Measurements from ENCODE around the gene ARHGAP23. TPM values are rescaled to one million over a fixed set of nuclear protein-coding genes. Genes with fewer than 3 reads are reported as not detected.

The ARHGAP23 gene
- total RNA-seq, 1 experiment from 2014 or later, result 97.9 TPM

GRCh38 chr17:38424297-38424972 lies 3.8 kb upstream of the ARHGAP23 start:
- Histone ChIP-seq H3K23ac (ENCODE audit: insufficient read length, low read depth, low read length) (no peak overlapping the region), H3K14ac (ENCODE audit: insufficient read depth, low read length) (no peak overlapping the region), H4K91ac (ENCODE audit: insufficient read length, low read depth, low read length) (no peak overlapping the region), H3K23me2 (ENCODE audit: insufficient read length, low read depth, low read length, poor library complexity, severe bottlenecking) (peaks cover 19% of the 10 kb centered on the region), H3K56ac (ENCODE audit: insufficient read length, low read depth, low read length) (no peak overlapping the region), H2BK12ac (ENCODE audit: insufficient read length, low read depth, low read length) (no peak overlapping the region), H3K79me2 (ENCODE audit: insufficient read depth, low read length) (peaks cover 1% of the 10 kb centered on the region; the same call in 1 of the 2 replicates), H2AK5ac (ENCODE audit: insufficient read length, low read length) (no peak overlapping the region), H3K27ac (ENCODE audit: insufficient read length, low read depth, low read length) (no peak overlapping the region), H3K27me3 (ENCODE audit: insufficient read depth, low read length) (peaks cover 3% of the 10 kb centered on the region; the same call in 1 of the 2 replicates), H2BK5ac (ENCODE audit: insufficient read length, low read length) (no peak overlapping the region), H4K5ac (ENCODE audit: insufficient read length, low read depth, low read length) (no peak overlapping the region), H3K4me1 (ENCODE audit: insufficient read depth, low read length) (peaks cover 23% of the 10 kb centered on the region; the same call in 1 of the 2 replicates), H3K9me3 (ENCODE audit: control insufficient read depth, low read depth, low read length) (no peaks in the 10 kb centered on the region), H2BK20ac (ENCODE audit: low read depth, low read length, poor library complexity, severe bottlenecking) (no peak overlapping the region), H3K4ac (ENCODE audit: low read depth, low read length) (no peak overlapping the region), H3K4me2 (ENCODE audit: insufficient read depth, insufficient read length, low read length) (no peak overlapping the region), H3T11ph (ENCODE audit: low read length) (no peak overlapping the region), H4K8ac (replicated peaks; ENCODE audit: insufficient read length, low read depth, low read length) (no peak overlapping the region), H3K79me1 (ENCODE audit: insufficient read depth, low read depth, low read length, poor library complexity, severe bottlenecking) (no peaks in the 10 kb centered on the region), H2BK15ac (ENCODE audit: low read depth, low read length) (no peak overlapping the region), H2BK120ac (ENCODE audit: low read depth, low read length, poor library complexity, severe bottlenecking) (no peak overlapping the region), H4K20me1 (ENCODE audit: control insufficient read depth, insufficient read depth, insufficient read length) (no peaks in the 10 kb centered on the region), H2AFZ (ENCODE audit: low read length) (no peak overlapping the region), H3K9ac (ENCODE audit: extremely low read depth, insufficient read length, low read length) (no peak overlapping the region), H3K18ac (ENCODE audit: insufficient read length, low read depth, low read length) (no peak overlapping the region)
- H3K9me3 Mint-ChIP-seq, result no peaks in the 10 kb centered on the region
- no CpG with 5 or more reads among the region's 6 CpGs for WGBS (ENCODE audit: extremely low coverage, insufficient read length, low lambda C conversion rate)
- peaks cover 17% of the 10 kb centered on the region for H3K27me3 Mint-ChIP-seq (ENCODE audit: low read depth)
- H3K27ac Mint-ChIP-seq, result peak overlapping the region in 2 of 3 experiments; percentile 17 to 35; a peak in 1 of 7 replicates
- no peak overlapping the region; a peak in 1 of 5 replicates for H3K4me3 Mint-ChIP-seq
- no peak for TF ChIP-seq CTCF (conservative IDR thresholded peaks at IDR 0.05)
- no peaks in the 10 kb centered on the region for H3K36me3 Mint-ChIP-seq (ENCODE audit: insufficient read depth in 1 of 3, low read depth in 3 of 3)
- peaks cover 60 to 76% of the 10 kb centered on the region in 2 experiments for H3K4me1 Mint-ChIP-seq
- DNase-seq, result peak; percentile 46
